ENCODE data around the gene APLP2. TPM values are rescaled to one million over a fixed set of nuclear protein-coding genes. Genes with fewer than 3 reads are reported as not detected.
A peak's percentile ranks its signal among the peaks of the same experiment; 100 is the strongest.

The APLP2 gene
- total and polyA plus RNA-seq, 2 of the 13 experiments (the other 11 are each of a cell fraction or from before 2014, with no cell fraction given), result 315 to 594 TPM

DNA sequence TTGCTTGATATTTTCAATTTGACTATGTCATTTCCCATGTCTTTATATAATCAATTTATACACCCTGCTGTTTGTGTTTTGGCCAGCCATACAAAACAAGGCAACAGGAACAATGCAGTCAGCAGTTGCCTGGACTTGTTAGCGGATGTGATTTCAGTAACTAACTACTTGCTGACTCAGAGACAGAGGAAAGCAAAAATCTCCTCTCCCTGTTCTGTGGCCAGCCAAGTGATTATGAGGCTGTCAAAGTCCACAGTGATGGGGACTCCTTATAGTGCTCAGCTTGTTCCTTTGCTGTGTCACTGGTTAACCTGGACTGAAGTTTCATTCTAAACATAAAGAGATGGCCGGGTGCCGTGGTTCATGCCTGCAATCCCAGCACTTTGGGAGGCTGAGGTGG, 32.6 kb upstream of the APLP2 start (continued):
- TF ChIP-seq ZNF142 (CRISPR knock-in tag; IDR thresholded peaks at IDR 0.05) (no peak), ZSCAN21 (CRISPR knock-in tag; IDR thresholded peaks at IDR 0.05; ENCODE audit: borderline replicate concordance) (no peak), BRD4 (CRISPR knock-in tag; IDR thresholded peaks at IDR 0.05) (no peak), NFKBIZ (CRISPR knock-in tag; IDR thresholded peaks at IDR 0.05) (no peak), XRCC5 (optimal IDR thresholded peaks at IDR 0.05; ENCODE audit: low read length) (no peak), DMAP1 (CRISPR knock-in tag; IDR thresholded peaks at IDR 0.05) (no peak), RFX1 (IDR thresholded peaks at IDR 0.05) (no peak), ZFP82 (CRISPR knock-in tag; IDR thresholded peaks at IDR 0.05; ENCODE audit: borderline replicate concordance) (no peak), ZBTB25 (CRISPR knock-in tag; IDR thresholded peaks at IDR 0.05) (no peak), NCOR1 (IDR thresholded peaks at IDR 0.05; ENCODE audit: borderline replicate concordance, low read length) (no peak), LBX2 (CRISPR knock-in tag; IDR thresholded peaks at IDR 0.05; ENCODE audit: borderline replicate concordance) (no peak), ZNF547 (CRISPR knock-in tag; IDR thresholded peaks at IDR 0.05) (no peak), MZF1 (CRISPR knock-in tag; IDR thresholded peaks at IDR 0.05; ENCODE audit: borderline replicate concordance) (no peak), GTF3A (CRISPR knock-in tag; conservative IDR thresholded peaks at IDR 0.05) (no peak), RXRA (CRISPR knock-in tag; IDR thresholded peaks at IDR 0.05) (peak; percentile 24; the same call in 1 of the 2 replicates), MXD3 (CRISPR knock-in tag; IDR thresholded peaks at IDR 0.05) (no peak), MAFF (IDR thresholded peaks at IDR 0.05; ENCODE audit: low read depth, low read length) (peak; percentile 76), HES4 (CRISPR knock-in tag; IDR thresholded peaks at IDR 0.05; ENCODE audit: borderline replicate concordance) (no peak)
- TF ChIP-seq, protein P1, sequence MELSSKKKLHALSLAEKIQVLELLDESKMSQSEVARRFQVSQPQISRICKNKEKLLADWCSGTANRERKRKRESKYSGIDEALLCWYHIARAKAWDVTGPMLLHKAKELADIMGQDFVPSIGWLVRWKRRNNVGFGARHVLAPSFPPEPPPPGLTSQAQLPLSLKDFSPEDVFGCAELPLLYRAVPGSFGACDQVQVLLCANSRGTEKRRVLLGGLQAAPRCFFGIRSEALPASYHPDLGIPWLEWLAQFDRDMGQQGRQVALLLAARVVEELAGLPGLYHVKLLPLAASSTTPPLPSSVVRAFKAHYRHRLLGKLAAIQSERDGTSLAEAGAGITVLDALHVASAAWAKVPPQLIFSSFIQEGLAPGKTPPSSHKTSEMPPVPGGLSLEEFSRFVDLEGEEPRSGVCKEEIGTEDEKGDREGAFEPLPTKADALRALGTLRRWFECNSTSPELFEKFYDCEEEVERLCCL (CRISPR knock-in tag; IDR thresholded peaks at IDR 0.05; ENCODE audit: borderline replicate concordance), result no peak
- TF ChIP-seq, protein P2, sequence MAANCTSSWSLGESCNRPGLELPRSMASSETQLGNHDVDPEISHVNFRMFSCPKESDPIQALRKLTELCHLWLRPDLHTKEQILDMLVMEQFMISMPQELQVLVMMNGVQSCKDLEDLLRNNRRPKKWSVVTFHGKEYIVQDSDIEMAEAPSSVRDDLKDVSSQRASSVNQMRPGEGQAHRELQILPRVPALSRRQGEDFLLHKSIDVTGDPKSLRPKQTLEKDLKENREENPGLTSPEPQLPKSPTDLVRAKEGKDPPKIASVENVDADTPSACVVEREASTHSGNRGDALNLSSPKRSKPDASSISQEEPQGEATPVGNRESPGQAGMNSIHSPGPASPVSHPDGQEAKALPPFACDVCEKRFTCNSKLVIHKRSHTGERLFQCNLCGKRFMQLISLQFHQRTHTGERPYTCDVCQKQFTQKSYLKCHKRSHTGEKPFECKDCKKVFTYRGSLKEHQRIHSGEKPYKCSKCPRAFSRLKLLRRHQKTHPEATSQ (CRISPR knock-in tag; IDR thresholded peaks at IDR 0.05; ENCODE audit: borderline replicate concordance), result no peak

Measured in HepG2 (cell line).